Upper lobe of left lung (tissue), 6 donors: Measurements from ENCODE around the gene ECE1. TPM values are rescaled to one million over a fixed set of nuclear protein-coding genes. Genes with fewer than 3 reads are reported as not detected.

ENCODE experiments used
- ATAC-seq, 2 donors: fragments of 200-7000 bp; cut with Tn5 transposase; one replicate each; pipeline ENCODE4 v1.9.1; 2022; ENCODE audit warnings: mild to moderate bottlenecking in 2 of 2, moderate library complexity in 2 of 2; ENCODE audit not compliant: low FRiP score in 2 of 2
- DNase-seq, 2 donors: peaks; one replicate each; pipeline ENCODE4 v3.0.0-alpha.2; 2019 to 2020
- H3K27ac ChIP-seq, 4 donors: fragments of 200-600 bp; sonication (generic); one replicate each; pipeline ENCODE4 v1.5.1; 2016 to 2019
- H3K27me3 ChIP-seq, 4 donors: fragments of 200-600 bp; sonication (generic); one replicate each; pipeline ENCODE4 v1.5.1; 2017 to 2019
- H3K36me3 ChIP-seq, 4 donors: fragments of 200-600 bp; sonication (generic); one replicate each; pipeline ENCODE4 v1.5.1; 2016 to 2019
- H3K4me1 ChIP-seq, 4 donors: fragments of 200-600 bp; sonication (generic); one replicate each; pipeline ENCODE4 v1.5.1; 2018 to 2019
- H3K4me3 ChIP-seq, 4 donors: fragments of 200-600 bp; sonication (generic); one replicate each; pipeline ENCODE4 v1.5.1; 2017 to 2019; ENCODE audit warnings: mild to moderate bottlenecking in 2 of 4, moderate library complexity in 1 of 4
- H3K9me3 ChIP-seq, 4 donors: fragments of 200-600 bp; sonication (generic); one replicate each; pipeline ENCODE4 v1.5.1; 2018 to 2019
- CTCF ChIP-seq, 6 experiments: fragments of 450-650 bp in 4 of 6; fragments of 200-600 bp in 2 of 6; sonication (generic) in 2 of 6; IDR thresholded peaks; one replicate each; pipeline ENCODE4 v1.5.1; 2016 to 2019; ENCODE audit warnings: antibody characterized with exemption in 6 of 6
- EP300 ChIP-seq, 4 donors: sonication (generic); formaldehyde crosslinking; IDR thresholded peaks; one replicate each; pipeline ENCODE4 v1.5.1; 2017; ENCODE audit warnings: antibody characterized with exemption in 4 of 4, control low read depth in 2 of 4
- POLR2A ChIP-seq, 4 donors: fragments of 450-650 bp; IDR thresholded peaks; one replicate each; pipeline ENCODE4 v1.5.1; 2016 to 2017; ENCODE audit warnings: antibody characterized with exemption in 4 of 4, mild to moderate bottlenecking in 2 of 4
- POLR2AphosphoS5 ChIP-seq, 2 donors: sonication (generic); formaldehyde crosslinking; IDR thresholded peaks; one replicate each; pipeline ENCODE4 v1.5.1; 2017; ENCODE audit warnings: antibody characterized with exemption in 2 of 2
- WGBS, 2 donors: methylation state at CpG; one replicate each; pipeline ENCODE4 v1.1.5; 2017 to 2018; 5-methylcytosine and 5-hydroxymethylcytosine counted together
- total RNA-seq, 6 donors: library from RNA; depleted of rRNA in 4 of 6; stranded (reverse); fragments of >200 nt in 4 of 6; gene quantifications; one replicate each; pipeline versions ENCODE4 v1.1.0 to v1.2.1, GENCODE V29; 2016 to 2021
- donor health status: DM: no; HTN: no; CAD: no; lungs with moderate emphysema.
- donor health status: DM: no; HTN: yes; CAD: no; lungs with severe emphysema.

The ECE1 gene
- total RNA-seq, 6 donors from 2014 or later = 55.8 to 120 (median 74.8) TPM

GRCh38 chr1:21238141-21238800 lies 52.0 kb downstream of the ECE1 start:
- no peaks in the 10 kb centered on the region for H3K9me3 ChIP-seq
- ATAC-seq (no peak), DNase-seq (no peak)
- H3K4me1 ChIP-seq = no peaks in the 10 kb centered on the region
- WGBS, 2 donors = 77 to 80% methylated on average over 13 to 17 of the region's 17 CpGs
- no peaks in the 10 kb centered on the region for H3K27me3 ChIP-seq
- H3K4me3 ChIP-seq = no peak overlapping the region
- H3K36me3 ChIP-seq = peaks cover 14 to 99% (median 54%) of the 10 kb centered on the region in 4 donors
- TF ChIP-seq POLR2AphosphoS5 (IDR thresholded peaks at IDR 0.05) = no peak
- no peak for TF ChIP-seq EP300 (IDR thresholded peaks at IDR 0.05)
- no peak for TF ChIP-seq CTCF (IDR thresholded peaks at IDR 0.05)
- no peak for TF ChIP-seq POLR2A (IDR thresholded peaks at IDR 0.05)
- H3K27ac ChIP-seq = no peak overlapping the region

GRCh38 chr1:21237446-21238088 lies 52.7 kb downstream of the ECE1 start:
- no peak for TF ChIP-seq CTCF (IDR thresholded peaks at IDR 0.05)
- TF ChIP-seq POLR2AphosphoS5 (IDR thresholded peaks at IDR 0.05) = no peak
- TF ChIP-seq EP300 (IDR thresholded peaks at IDR 0.05) = no peak
- TF ChIP-seq POLR2A (IDR thresholded peaks at IDR 0.05) = no peak
- DNase-seq (no peak), ATAC-seq (no peak)
- 72 to 79% methylated on average over 6 to 12 of the region's 12 CpGs for WGBS, 2 donors
- Histone ChIP-seq H3K4me1 (no peaks in the 10 kb centered on the region), H3K36me3 (peaks cover 17 to 99% (median 59%) of the 10 kb centered on the region in 4 donors), H3K27me3 (no peaks in the 10 kb centered on the region), H3K27ac (no peak overlapping the region), H3K9me3 (no peaks in the 10 kb centered on the region), H3K4me3 (no peak overlapping the region)

GRCh38 chr1:21236178-21236577 lies 54.1 kb downstream of the ECE1 start:
- Histone ChIP-seq H3K36me3 (peaks cover 17 to 96% (median 49%) of the 10 kb centered on the region in 4 donors), H3K27ac (no peak overlapping the region), H3K27me3 (no peaks in the 10 kb centered on the region), H3K4me3 (no peak overlapping the region), H3K4me1 (no peaks in the 10 kb centered on the region), H3K9me3 (no peaks in the 10 kb centered on the region)
- DNase-seq (no peak), ATAC-seq (no peak)
- TF ChIP-seq CTCF (IDR thresholded peaks at IDR 0.05) = no peak
- TF ChIP-seq POLR2A (IDR thresholded peaks at IDR 0.05) = no peak
- TF ChIP-seq POLR2AphosphoS5 (IDR thresholded peaks at IDR 0.05) = no peak
- TF ChIP-seq EP300 (IDR thresholded peaks at IDR 0.05) = no peak
- 93 to 96% methylated on average over 25 of the region's 25 CpGs for WGBS, 2 donors

- Histone ChIP-seq H3K36me3 (peaks cover 17 to 95% (median 47%) of the 10 kb centered on the region in 4 donors), H3K27ac (no peak overlapping the region), H3K27me3 (no peaks in the 10 kb centered on the region), H3K4me3 (no peak overlapping the region), H3K9me3 (no peaks in the 10 kb centered on the region), H3K4me1 (no peaks in the 10 kb centered on the region)
- ATAC-seq (no peak), DNase-seq (no peak)
- WGBS, 2 donors = 87 to 89% methylated on average over 4 of the region's 4 CpGs
- TF ChIP-seq POLR2AphosphoS5 (IDR thresholded peaks at IDR 0.05) (no peak), POLR2A (IDR thresholded peaks at IDR 0.05) (no peak), CTCF (IDR thresholded peaks at IDR 0.05) (no peak), EP300 (IDR thresholded peaks at IDR 0.05) (no peak)
These were observed 55.5 kb downstream of the ECE1 start for GRCh38 chr1:21234779-21235178.
